ENCODE results near the gene TMEM94. TPM values are rescaled to one million over a fixed set of nuclear protein-coding genes. Genes with fewer than 3 reads are reported as not detected.

Gene TMEM94
- total and polyA plus RNA-seq, 2 of the 8 experiments (the other 6 are each of a cell fraction or from before 2014, with no cell fraction given) = 54.8 to 69.9 TPM

GRCh38 chr17:75488693-75489510, 32.5 kb downstream of the TMEM94 start (continued):
- TF ChIP-seq CTBP2 (IDR thresholded peaks at IDR 0.05; ENCODE audit: borderline replicate concordance, insufficient read depth, insufficient read length, low read length) = no peak

Measured in H1 (cell line).